HL-60 (cell line): ENCODE data around the gene XPR1.
"Not testable (repeated sequence)": the region's sequence is repeated elsewhere in the genome, so short reads cannot be mapped to it uniquely, and the experiment has no call there.

Experiments
- DNase-seq, 2 experiments: peaks; one replicate each; pipeline ENCODE4 v3.0.0-alpha.2; 2010 to 2020; ENCODE audit warnings: low read depth in 1 of 2, low spot score in 1 of 2
- H3K27ac ChIP-seq: fragments of 250-450 bp; sonication (Bioruptor Pico); replicated peaks from 2 replicates; pipeline ENCODE4 v1.5.1; 2020; ENCODE audit warnings: mild to moderate bottlenecking, moderate library complexity
- H3K27me3 ChIP-seq: fragments of 250-450 bp; sonication (Bioruptor Pico); 2 replicates; pipeline ENCODE4 v1.5.1; 2021; ENCODE audit warnings: mild to moderate bottlenecking, moderate library complexity; ENCODE audit not compliant: insufficient read depth, poor library complexity, severe bottlenecking
- H3K4me3 ChIP-seq: replicated peaks from 2 replicates; pipeline ENCODE4 v1.5.1; 2011; ENCODE audit warnings: mild to moderate bottlenecking, control low read depth, low read length; ENCODE audit not compliant: insufficient read depth
- CTCF ChIP-seq: IDR thresholded peaks from one replicate; pipeline ENCODE4 v1.5.1; 2011; ENCODE audit warnings: low read length, control low read depth, inconsistent platforms; ENCODE audit not compliant: insufficient read depth
- GABPA ChIP-seq: IDR thresholded peaks from 2 replicates; pipeline ENCODE4 v1.6.1; 2012; ENCODE audit warnings: low read depth
- POLR2AphosphoS5 ChIP-seq: IDR thresholded peaks from 2 replicates; pipeline ENCODE4 v1.6.1; 2012; ENCODE audit warnings: low read depth
- REST ChIP-seq: IDR thresholded peaks from 2 replicates; pipeline ENCODE4 v1.6.1; 2012; ENCODE audit warnings: low read depth; ENCODE audit not compliant: insufficient replicate concordance
- SPI1 ChIP-seq: IDR thresholded peaks from 2 replicates; pipeline ENCODE4 v1.6.1; 2012; ENCODE audit warnings: low read depth, mild to moderate bottlenecking, borderline replicate concordance

The XPR1 gene

GRCh38 chr1:180698580-180698979, 66.8 kb downstream of the XPR1 start:
- H3K27me3 ChIP-seq = no peaks in the 10 kb centered on the region

DNA sequence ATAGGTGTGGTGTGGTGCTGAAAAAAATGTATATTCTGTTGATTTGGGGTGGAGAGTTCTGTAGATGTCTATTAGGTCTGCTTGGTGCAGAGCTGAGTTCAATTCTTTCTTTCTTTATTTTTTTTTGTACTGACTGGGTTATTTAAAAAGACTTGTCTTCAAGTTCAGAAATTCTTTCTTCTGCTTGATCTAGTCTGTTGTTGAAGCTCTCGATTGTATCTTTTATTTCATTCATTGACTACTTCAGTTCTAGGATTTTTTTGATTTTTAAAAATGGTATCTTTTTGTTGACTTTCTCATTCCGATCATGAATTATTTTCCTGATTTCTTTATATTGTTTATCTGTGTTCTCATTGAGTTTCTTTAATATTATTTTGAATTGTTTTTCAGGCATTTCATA, 70.6 kb downstream of the XPR1 start:
- not testable (repeated sequence) for H3K27me3 ChIP-seq, DNase-seq, H3K4me3 ChIP-seq, H3K27ac ChIP-seq

More at GRCh38 chr1:180698580-180698979, 66.8 kb downstream of the XPR1 start:
- Histone ChIP-seq H3K4me3 (no peak overlapping the region), H3K27ac (no peak overlapping the region)
- TF ChIP-seq GABPA (no peak), CTCF (no peak), POLR2AphosphoS5 (no peak), REST (no peak), SPI1 (no peak)
- DNase-seq = no peak

GRCh38 chr1:180710746-180711145, 78.9 kb downstream of the XPR1 start:
- not testable (repeated sequence) for H3K27me3 ChIP-seq, DNase-seq, H3K4me3 ChIP-seq, H3K27ac ChIP-seq

DNA sequence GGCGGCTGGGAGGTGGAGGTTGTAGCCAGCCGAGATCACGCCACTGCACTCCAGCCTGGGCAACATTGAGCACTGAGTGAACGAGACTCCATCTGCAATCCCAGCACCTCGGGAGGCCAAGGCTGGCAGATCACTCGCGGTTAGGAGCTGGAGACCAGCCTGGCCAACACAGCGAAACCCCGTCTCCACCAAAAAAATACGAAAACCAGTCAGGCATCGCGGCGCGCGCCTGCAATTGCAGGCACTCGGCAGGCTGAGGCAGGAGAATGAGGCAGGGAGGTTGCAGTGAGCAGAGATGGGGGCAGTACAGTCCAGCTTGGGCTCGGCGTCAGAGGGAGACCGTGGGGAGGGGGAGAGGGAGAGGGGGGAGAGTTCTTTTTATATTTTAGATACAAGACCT, 79.4 kb downstream of the XPR1 start:
- DNase-seq, H3K4me3 ChIP-seq, H3K27ac ChIP-seq, H3K27me3 ChIP-seq: not testable (repeated sequence)

GRCh38 chr1:180720753-180721152, 88.9 kb downstream of the XPR1 start:
- no peak overlapping the region for H3K27ac ChIP-seq

More at GRCh38 chr1:180720753-180721152, 88.9 kb downstream of the XPR1 start:
- TF ChIP-seq REST = no peak
- no peak for TF ChIP-seq POLR2AphosphoS5
- Histone ChIP-seq H3K27me3 (no peaks in the 10 kb centered on the region), H3K4me3 (no peak overlapping the region)
- no peak for DNase-seq
